PC-9 (cell line): ENCODE results near the gene KCNJ11. TPM values are rescaled to one million over a fixed set of nuclear protein-coding genes. Genes with fewer than 3 reads are reported as not detected.

Experiments
- BruUV-seq: library from RNA; stranded (reverse); fragments of 400-500 nt; replicated peaks from 2 replicates; lab custom pipeline; 2021; lab: Mats Ljungman, UMichigan
- CTCF ChIA-PET: fragments of 300-600 bp; sonication (Branson Sonifier 250); formaldehyde crosslinking; loops from one replicate; lab custom pipeline; 2022; ENCODE audit warnings: antibody characterized with exemption; lab: Charles Lee
- POLR2A ChIA-PET: fragments of 300-600 bp; sonication (Branson Sonifier 250); formaldehyde crosslinking; loops from one replicate; lab custom pipeline; 2022; ENCODE audit warnings: antibody characterized with exemption; ENCODE audit not compliant: unreplicated experiment; lab: Charles Lee
- DNase-seq, 2 experiments: peaks; one replicate each; pipeline versions ENCODE4 v3.0.0 to v3.0.0-alpha.2; 2015 to 2022; ENCODE audit warnings: mixed read lengths in 1 of 2
- H2AFZ ChIP-seq: fragments of 200-600 bp; sonication (generic); 2 replicates; pipeline ENCODE4 v1.8.1; 2017; ENCODE audit warnings: antibody characterized with exemption
- H3F3A ChIP-seq: fragments of 200-600 bp; sonication (generic); 2 replicates; pipeline ENCODE4 v1.8.1; 2017; ENCODE audit warnings: antibody characterized with exemption, mild to moderate bottlenecking, low read depth; ENCODE audit not compliant: insufficient read depth
- H3K27ac ChIP-seq: fragments of 200-600 bp; sonication (generic); 2 replicates; pipeline ENCODE4 v1.6.1; 2016; ENCODE audit warnings: mixed run types
- H3K27me3 ChIP-seq: fragments of 200-600 bp; sonication (generic); 2 replicates; pipeline ENCODE4 v1.6.1; 2016; ENCODE audit warnings: low read depth, mixed run types; ENCODE audit not compliant: insufficient read depth
- H3K36me3 ChIP-seq: fragments of 200-600 bp; sonication (generic); 2 replicates; pipeline ENCODE4 v1.6.1; 2016; ENCODE audit warnings: low read depth, mixed run types
- H3K4me1 ChIP-seq: fragments of 200-600 bp; sonication (generic); replicated peaks from 2 replicates; pipeline ENCODE4 v1.6.1; 2016; ENCODE audit warnings: mixed run types; ENCODE audit not compliant: insufficient read depth
- H3K4me2 ChIP-seq: fragments of 200-600 bp; sonication (generic); 2 replicates; pipeline ENCODE4 v1.6.1; 2017; ENCODE audit warnings: mixed run types
- H3K4me3 ChIP-seq: fragments of 200-600 bp; sonication (generic); 2 replicates; pipeline ENCODE4 v1.6.1; 2016; ENCODE audit warnings: mixed run types
- H3K79me2 ChIP-seq: fragments of 200-600 bp; sonication (generic); 2 replicates; pipeline ENCODE4 v1.6.1; 2017; ENCODE audit warnings: low read depth, mixed run types
- H3K9me2 ChIP-seq: fragments of 200-600 bp; sonication (generic); 2 replicates; pipeline ENCODE4 v1.8.1; 2017; ENCODE audit warnings: mild to moderate bottlenecking; ENCODE audit not compliant: insufficient read depth
- H3K9me3 ChIP-seq: fragments of 200-600 bp; sonication (generic); 2 replicates; pipeline ENCODE4 v1.8.1; 2016; ENCODE audit warnings: low read depth; ENCODE audit not compliant: insufficient read depth
- H4K20me1 ChIP-seq: fragments of 200-600 bp; sonication (generic); 2 replicates; pipeline ENCODE4 v1.8.1; 2017; ENCODE audit not compliant: insufficient read depth
- CTCF ChIP-seq: fragments of 200-600 bp; sonication (generic); conservative IDR thresholded peaks from 2 replicates; pipeline ENCODE4 v1.6.1; 2017; ENCODE audit warnings: mixed run types, antibody characterized with exemption, mild to moderate bottlenecking, moderate library complexity
- EZH2 ChIP-seq: fragments of 200-600 bp; sonication (generic); IDR thresholded peaks from 2 replicates; pipeline ENCODE4 v1.8.0; 2017; ENCODE audit warnings: antibody characterized with exemption, low read depth
- intact Hi-C: fragments of 100-400 bp; cut with micrococcal nuclease; formaldehyde crosslinking; loops from one replicate; pipeline ENCODE4 v1.10.0; 2022; ENCODE audit not compliant: unreplicated experiment
- total RNA-seq: library from RNA; stranded (reverse); gene quantifications from 2 replicates; pipeline ENCODE4 v1.2.3, GENCODE V29; 2021

The KCNJ11 gene
- total RNA-seq, 1 experiment from 2014 or later: 0.26 TPM

GRCh38 chr11:17391493-17392355, 3.3 kb upstream of the KCNJ11 start:
- BruUV-seq: no TSS peak
- Histone ChIP-seq H3K4me1 (no peaks in the 10 kb centered on the region), H2AFZ (no peak overlapping the region), H3K9me2 (no peaks in the 10 kb centered on the region), H3K4me2 (no peak overlapping the region), H3K27me3 (peaks cover 20% of the 10 kb centered on the region), H3K4me3 (no peak overlapping the region), H3K27ac (no peak overlapping the region), H3K9me3 (no peaks in the 10 kb centered on the region), H3K36me3 (no peaks in the 10 kb centered on the region), H3F3A (0 out of 2 replicates have a peak, but pooled peaks cover 5% of the 10 kb centered on the region), H3K79me2 (no peaks in the 10 kb centered on the region), H4K20me1 (no peaks in the 10 kb centered on the region; the same call in 1 of the 2 replicates)
- CTCF ChIA-PET: no interaction called here
- DNase-seq: no peak
- TF ChIP-seq CTCF (no peak), EZH2 (no peak)
- intact Hi-C loops: no loop called here
- POLR2A ChIA-PET: no interaction called here

GRCh38 chr11:17389957-17390649, 1.6 kb upstream of the KCNJ11 start:
- no peaks in the 10 kb centered on the region for H3K9me2 ChIP-seq
- H3K36me3 ChIP-seq: no peaks in the 10 kb centered on the region
- intact Hi-C loops: loop anchor here (1.0 to 5.0 kb wide), 2 partner anchors 89 to 587 kb away; no protein-coding TSS in a partner anchor
- H3K4me2 ChIP-seq: peak overlapping the region; percentile 81
- ChIA-PET CTCF (interaction anchor here (0.7 kb wide), 1 partner anchor 104 kb away, joined by 6 read pairs; no protein-coding TSS in a partner anchor), POLR2A (no interaction called here)
- no TSS peak for BruUV-seq
- no peak overlapping the region for H3K27ac ChIP-seq
- TF ChIP-seq CTCF (no peak), EZH2 (no peak)
- H3K9me3 ChIP-seq: no peaks in the 10 kb centered on the region
- no peak overlapping the region for H2AFZ ChIP-seq
- H3K4me1 ChIP-seq: no peaks in the 10 kb centered on the region
- no peak for DNase-seq
- no peaks in the 10 kb centered on the region for H3K79me2 ChIP-seq
- H3K4me3 ChIP-seq: peak overlapping the region; percentile 82; the same call in 1 of the 2 replicates
- peaks cover 16% of the 10 kb centered on the region for H3K27me3 ChIP-seq
- H4K20me1 ChIP-seq: no peaks in the 10 kb centered on the region; the same call in 1 of the 2 replicates
- 0 out of 2 replicates have a peak, but pooled peaks cover 5% of the 10 kb centered on the region for H3F3A ChIP-seq

GRCh38 chr11:17389211-17389956, 925 bp upstream of the KCNJ11 start:
- peak overlapping the region; percentile 81 for H3K4me2 ChIP-seq
- CTCF ChIA-PET: interaction anchor here (0.6 to 0.7 kb wide), 3 partner anchors 19 to 140 kb away, joined by 4 to 17 read pairs (median 6); no protein-coding TSS in a partner anchor
- H3K4me1 ChIP-seq: no peaks in the 10 kb centered on the region
- H3K4me3 ChIP-seq: peak overlapping the region; percentile 82
- no TSS peak for BruUV-seq
- peaks cover 8% of the 10 kb centered on the region for H3K27me3 ChIP-seq
- H3K79me2 ChIP-seq: no peaks in the 10 kb centered on the region
- POLR2A ChIA-PET: no interaction called here
- H4K20me1 ChIP-seq: no peaks in the 10 kb centered on the region; the same call in 1 of the 2 replicates
- 0 out of 2 replicates have a peak, but pooled peaks cover 5% of the 10 kb centered on the region for H3F3A ChIP-seq
- H2AFZ ChIP-seq: peak overlapping the region; percentile 84; the same call in 1 of the 2 replicates
- no peak overlapping the region for H3K27ac ChIP-seq
- peak; percentile 53 to 64 for DNase-seq
- intact Hi-C loops: loop anchor here (1.0 to 5.0 kb wide), 2 partner anchors 90 to 588 kb away; no protein-coding TSS in a partner anchor
- TF ChIP-seq EZH2: no peak
- TF ChIP-seq CTCF: peak; percentile 64
- H3K36me3 ChIP-seq: no peaks in the 10 kb centered on the region
- H3K9me3 ChIP-seq: no peaks in the 10 kb centered on the region
- no peaks in the 10 kb centered on the region for H3K9me2 ChIP-seq
